Upper lobe of left lung (tissue), 6 donors: ENCODE data around the gene RBM27. TPM values are rescaled to one million over a fixed set of nuclear protein-coding genes. Genes with fewer than 3 reads are reported as not detected.
"Not testable (repeated sequence)": the region's sequence is repeated elsewhere in the genome, so short reads cannot be mapped to it uniquely, and the experiment has no call there.

Source experiments
- ATAC-seq, 2 donors: fragments of 200-7000 bp; cut with Tn5 transposase; one replicate each; pipeline ENCODE4 v1.9.1; 2022; ENCODE audit warnings: mild to moderate bottlenecking in 2 of 2, moderate library complexity in 2 of 2; ENCODE audit not compliant: low FRiP score in 2 of 2
- DNase-seq, 2 donors: peaks; one replicate each; pipeline ENCODE4 v3.0.0-alpha.2; 2019 to 2020
- H3K27ac ChIP-seq, 4 donors: fragments of 200-600 bp; sonication (generic); one replicate each; pipeline ENCODE4 v1.5.1; 2016 to 2019
- H3K27me3 ChIP-seq, 4 donors: fragments of 200-600 bp; sonication (generic); one replicate each; pipeline ENCODE4 v1.5.1; 2017 to 2019
- H3K36me3 ChIP-seq, 4 donors: fragments of 200-600 bp; sonication (generic); one replicate each; pipeline ENCODE4 v1.5.1; 2016 to 2019
- H3K4me1 ChIP-seq, 4 donors: fragments of 200-600 bp; sonication (generic); one replicate each; pipeline ENCODE4 v1.5.1; 2018 to 2019
- H3K4me3 ChIP-seq, 4 donors: fragments of 200-600 bp; sonication (generic); one replicate each; pipeline ENCODE4 v1.5.1; 2017 to 2019; ENCODE audit warnings: mild to moderate bottlenecking in 2 of 4, moderate library complexity in 1 of 4
- H3K9me3 ChIP-seq, 4 donors: fragments of 200-600 bp; sonication (generic); one replicate each; pipeline ENCODE4 v1.5.1; 2018 to 2019
- CTCF ChIP-seq, 6 experiments: fragments of 450-650 bp in 4 of 6; fragments of 200-600 bp in 2 of 6; sonication (generic) in 2 of 6; IDR thresholded peaks; one replicate each; pipeline ENCODE4 v1.5.1; 2016 to 2019; ENCODE audit warnings: antibody characterized with exemption in 6 of 6
- EP300 ChIP-seq, 4 donors: sonication (generic); formaldehyde crosslinking; IDR thresholded peaks; one replicate each; pipeline ENCODE4 v1.5.1; 2017; ENCODE audit warnings: antibody characterized with exemption in 4 of 4, control low read depth in 2 of 4
- POLR2A ChIP-seq, 4 donors: fragments of 450-650 bp; IDR thresholded peaks; one replicate each; pipeline ENCODE4 v1.5.1; 2016 to 2017; ENCODE audit warnings: antibody characterized with exemption in 4 of 4, mild to moderate bottlenecking in 2 of 4
- POLR2AphosphoS5 ChIP-seq, 2 donors: sonication (generic); formaldehyde crosslinking; IDR thresholded peaks; one replicate each; pipeline ENCODE4 v1.5.1; 2017; ENCODE audit warnings: antibody characterized with exemption in 2 of 2
- WGBS, 2 donors: methylation state at CpG; one replicate each; pipeline ENCODE4 v1.1.5; 2017 to 2018; 5-methylcytosine and 5-hydroxymethylcytosine counted together
- total RNA-seq, 6 donors: library from RNA; depleted of rRNA in 4 of 6; stranded (reverse); fragments of >200 nt in 4 of 6; gene quantifications; one replicate each; pipeline versions ENCODE4 v1.1.0 to v1.2.1, GENCODE V29; 2016 to 2021
- donor health status: DM: no; HTN: no; CAD: no; lungs with moderate emphysema.
- donor health status: DM: no; HTN: yes; CAD: no; lungs with severe emphysema.

The RBM27 gene
- total RNA-seq, 6 donors from 2014 or later, result 13.0 to 52.4 (median 31.2) TPM

GRCh38 chr5:146185161-146185560, 18.2 kb upstream of the RBM27 start:
- ATAC-seq (no peak), DNase-seq (no peak)
- Histone ChIP-seq H3K9me3 (no peaks in the 10 kb centered on the region), H3K27ac (no peak overlapping the region), H3K36me3 (no peaks in the 10 kb centered on the region), H3K4me3 (no peak overlapping the region), H3K27me3 (no peaks in the 10 kb centered on the region), H3K4me1 (peaks cover 5 to 23% (median 9%) of the 10 kb centered on the region in 4 donors)
- TF ChIP-seq CTCF (IDR thresholded peaks at IDR 0.05) (no peak), POLR2A (IDR thresholded peaks at IDR 0.05) (no peak), POLR2AphosphoS5 (IDR thresholded peaks at IDR 0.05) (no peak), EP300 (IDR thresholded peaks at IDR 0.05) (no peak)
- 71 to 77% methylated on average over 2 of the region's 2 CpGs for WGBS, 2 donors

- no peaks in the 10 kb centered on the region for H3K36me3 ChIP-seq
- TF ChIP-seq CTCF (IDR thresholded peaks at IDR 0.05), result no peak
- TF ChIP-seq POLR2A (IDR thresholded peaks at IDR 0.05), result no peak
- TF ChIP-seq POLR2AphosphoS5 (IDR thresholded peaks at IDR 0.05), result no peak
- TF ChIP-seq EP300 (IDR thresholded peaks at IDR 0.05), result no peak
- H3K27me3 ChIP-seq, result no peaks in the 10 kb centered on the region
- 86 to 93% methylated on average over 1 of the region's 1 CpG for WGBS, 2 donors
- no peaks in the 10 kb centered on the region for H3K9me3 ChIP-seq
- peaks cover 0 to 2% (median under 1%) of the 10 kb centered on the region in 4 donors for H3K4me1 ChIP-seq
- H3K27ac ChIP-seq, result no peak overlapping the region
- no peak for ATAC-seq
- DNase-seq, result no peak
- no peak overlapping the region for H3K4me3 ChIP-seq
These were observed 15.0 kb upstream of the RBM27 start for GRCh38 chr5:146188358-146188757.

GRCh38 chr5:146192571-146193043, 10.8 kb upstream of the RBM27 start:
- ATAC-seq, result no peak
- Histone ChIP-seq H3K36me3 (no peaks in the 10 kb centered on the region), H3K27ac (no peak overlapping the region), H3K4me1 (no peaks in the 10 kb centered on the region), H3K4me3 (no peak overlapping the region), H3K27me3 (no peaks in the 10 kb centered on the region), H3K9me3 (no peaks in the 10 kb centered on the region)
- TF ChIP-seq POLR2A (IDR thresholded peaks at IDR 0.05), result no peak
- TF ChIP-seq EP300 (IDR thresholded peaks at IDR 0.05), result no peak
- no peak for TF ChIP-seq POLR2AphosphoS5 (IDR thresholded peaks at IDR 0.05)
- no peak for TF ChIP-seq CTCF (IDR thresholded peaks at IDR 0.05)
- DNase-seq, result no peak
- 82 to 86% methylated on average over 3 of the region's 3 CpGs for WGBS, 2 donors

GRCh38 chr5:146193285-146193684, 10.1 kb upstream of the RBM27 start:
- no peak for DNase-seq
- no peak for ATAC-seq
- Histone ChIP-seq H3K27me3 (no peaks in the 10 kb centered on the region), H3K9me3 (no peaks in the 10 kb centered on the region), H3K36me3 (no peaks in the 10 kb centered on the region), H3K27ac (no peak overlapping the region), H3K4me1 (no peaks in the 10 kb centered on the region), H3K4me3 (no peak overlapping the region)
- TF ChIP-seq EP300 (IDR thresholded peaks at IDR 0.05), result no peak
- WGBS, 2 donors, result 93 to 95% methylated on average over 1 of the region's 1 CpG

GRCh38 chr5:146194997-146195396, 8.4 kb upstream of the RBM27 start:
- not testable (repeated sequence) for ATAC-seq, H3K4me1 ChIP-seq, DNase-seq, H3K27ac ChIP-seq, H3K36me3 ChIP-seq, H3K9me3 ChIP-seq, H3K27me3 ChIP-seq, H3K4me3 ChIP-seq
- 97 to 100% methylated on average over 4 of the region's 4 CpGs for WGBS, 2 donors

GRCh38 chr5:146196459-146197048, 6.9 kb upstream of the RBM27 start:
- ATAC-seq (no peak), DNase-seq (no peak)
- 94 to 96% methylated on average over 6 of the region's 6 CpGs for WGBS, 2 donors
- H3K36me3 ChIP-seq, result no peaks in the 10 kb centered on the region
- no peaks in the 10 kb centered on the region for H3K9me3 ChIP-seq
- TF ChIP-seq POLR2AphosphoS5 (IDR thresholded peaks at IDR 0.05) (no peak), CTCF (IDR thresholded peaks at IDR 0.05) (no peak), EP300 (IDR thresholded peaks at IDR 0.05) (no peak), POLR2A (IDR thresholded peaks at IDR 0.05) (no peak)
- H3K4me3 ChIP-seq, result no peak overlapping the region
- H3K4me1 ChIP-seq, result no peaks in the 10 kb centered on the region
- H3K27me3 ChIP-seq, result no peaks in the 10 kb centered on the region
- H3K27ac ChIP-seq, result no peak overlapping the region
